GM10266 (cell line): Measurements from ENCODE around the gene ZFTA.
A peak's percentile ranks its signal among the peaks of the same experiment; 100 is the strongest.
"Not testable (repeated sequence)": the region's sequence is repeated elsewhere in the genome, so short reads cannot be mapped to it uniquely, and the experiment has no call there.

ENCODE experiments used
- DNase-seq: peaks from one replicate; pipeline ENCODE4 v3.0.0; 2012; ENCODE audit errors: extremely low spot score
- TF ChIP-seq, protein P1 (sequence below): IDR thresholded peaks from 2 replicates; pipeline ENCODE4 v1.5.1; 2012; ENCODE audit warnings: mild to moderate bottlenecking, low read depth; ENCODE audit not compliant: control insufficient read depth, insufficient read depth; ENCODE audit errors: missing control alignments

ZFTA gene

DNA sequence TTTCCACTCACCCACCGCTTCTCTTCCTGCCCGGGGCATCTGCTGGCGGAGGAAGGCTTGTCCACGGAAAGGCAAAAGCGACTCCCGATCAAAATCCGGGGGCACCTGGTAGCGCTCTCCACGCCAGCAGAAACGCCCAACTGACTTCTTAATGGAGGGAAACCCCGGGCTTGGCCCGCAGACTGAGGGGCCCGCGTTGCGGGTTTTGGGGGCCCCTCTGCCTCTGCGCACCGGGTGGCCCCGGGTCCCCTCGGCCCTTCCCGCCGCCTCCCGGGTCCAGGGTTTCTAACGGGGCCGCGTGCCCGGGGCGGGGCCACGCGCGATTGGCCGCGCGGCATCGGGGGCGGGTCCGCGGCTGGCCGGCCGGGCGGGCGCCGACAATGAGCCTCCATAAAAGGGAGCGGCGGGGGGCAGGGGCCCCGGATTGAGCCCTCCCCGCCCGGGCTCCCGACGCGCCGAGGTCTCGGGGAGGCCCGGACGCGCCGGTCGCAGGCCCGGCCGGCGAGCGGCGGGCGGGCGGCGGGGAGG is 44.5 kb upstream of the ZFTA start, which contains the start of gene SPINDOC:
Gene SPINDOC (plus strand): TSS at position 422 of the 528 bp plus-strand sequence. CDS start 231 bp downstream, outside the sequence.
- TF ChIP-seq, protein P1, sequence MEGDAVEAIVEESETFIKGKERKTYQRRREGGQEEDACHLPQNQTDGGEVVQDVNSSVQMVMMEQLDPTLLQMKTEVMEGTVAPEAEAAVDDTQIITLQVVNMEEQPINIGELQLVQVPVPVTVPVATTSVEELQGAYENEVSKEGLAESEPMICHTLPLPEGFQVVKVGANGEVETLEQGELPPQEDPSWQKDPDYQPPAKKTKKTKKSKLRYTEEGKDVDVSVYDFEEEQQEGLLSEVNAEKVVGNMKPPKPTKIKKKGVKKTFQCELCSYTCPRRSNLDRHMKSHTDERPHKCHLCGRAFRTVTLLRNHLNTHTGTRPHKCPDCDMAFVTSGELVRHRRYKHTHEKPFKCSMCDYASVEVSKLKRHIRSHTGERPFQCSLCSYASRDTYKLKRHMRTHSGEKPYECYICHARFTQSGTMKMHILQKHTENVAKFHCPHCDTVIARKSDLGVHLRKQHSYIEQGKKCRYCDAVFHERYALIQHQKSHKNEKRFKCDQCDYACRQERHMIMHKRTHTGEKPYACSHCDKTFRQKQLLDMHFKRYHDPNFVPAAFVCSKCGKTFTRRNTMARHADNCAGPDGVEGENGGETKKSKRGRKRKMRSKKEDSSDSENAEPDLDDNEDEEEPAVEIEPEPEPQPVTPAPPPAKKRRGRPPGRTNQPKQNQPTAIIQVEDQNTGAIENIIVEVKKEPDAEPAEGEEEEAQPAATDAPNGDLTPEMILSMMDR, result no peak
- peak; percentile 97 for DNase-seq

DNA sequence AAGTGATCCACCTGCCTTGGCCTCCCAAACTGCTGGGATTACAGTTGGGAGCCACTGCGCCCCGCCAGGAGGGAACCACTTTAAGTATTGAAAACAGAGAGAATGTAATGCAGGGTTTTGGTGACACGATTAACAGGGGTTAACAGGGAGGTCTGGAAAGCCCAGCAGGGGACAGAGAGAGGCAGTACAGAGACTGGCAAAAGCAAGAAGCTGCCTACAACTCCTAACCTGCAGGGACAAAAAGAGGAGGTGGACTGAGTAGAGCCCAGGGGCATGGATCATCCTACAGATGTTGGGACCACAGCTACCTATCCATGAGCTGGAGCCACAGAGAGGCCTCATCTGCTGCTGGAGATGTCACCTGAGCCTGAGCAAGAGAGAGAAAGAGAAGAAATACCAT is 42.9 kb upstream of the ZFTA start:
- DNase-seq, result no peak

DNA sequence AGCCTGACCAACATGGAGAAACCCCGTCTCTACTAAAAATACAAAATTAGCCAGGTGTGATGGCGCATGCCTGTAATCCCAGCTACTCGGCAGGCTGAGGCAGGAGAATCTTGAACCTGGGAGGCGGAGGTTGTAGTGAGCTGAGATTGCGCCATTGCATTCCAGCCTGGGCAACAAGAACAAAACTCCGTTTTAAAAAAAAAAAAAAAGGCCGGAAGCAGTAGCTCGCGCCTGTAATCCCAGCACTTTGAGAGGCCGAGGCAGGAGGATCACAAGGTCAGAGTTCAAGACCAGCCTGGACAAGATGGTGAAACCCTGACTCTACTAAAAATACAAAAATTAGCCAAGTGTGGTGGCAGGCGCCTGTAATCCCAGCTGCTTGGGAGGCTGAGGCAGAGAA is 41.8 kb upstream of the ZFTA start:
- DNase-seq, result not testable (repeated sequence)

More for the DNA sequence above, 42.9 kb upstream of the ZFTA start:
- TF ChIP-seq, protein P1, result no peak

DNA sequence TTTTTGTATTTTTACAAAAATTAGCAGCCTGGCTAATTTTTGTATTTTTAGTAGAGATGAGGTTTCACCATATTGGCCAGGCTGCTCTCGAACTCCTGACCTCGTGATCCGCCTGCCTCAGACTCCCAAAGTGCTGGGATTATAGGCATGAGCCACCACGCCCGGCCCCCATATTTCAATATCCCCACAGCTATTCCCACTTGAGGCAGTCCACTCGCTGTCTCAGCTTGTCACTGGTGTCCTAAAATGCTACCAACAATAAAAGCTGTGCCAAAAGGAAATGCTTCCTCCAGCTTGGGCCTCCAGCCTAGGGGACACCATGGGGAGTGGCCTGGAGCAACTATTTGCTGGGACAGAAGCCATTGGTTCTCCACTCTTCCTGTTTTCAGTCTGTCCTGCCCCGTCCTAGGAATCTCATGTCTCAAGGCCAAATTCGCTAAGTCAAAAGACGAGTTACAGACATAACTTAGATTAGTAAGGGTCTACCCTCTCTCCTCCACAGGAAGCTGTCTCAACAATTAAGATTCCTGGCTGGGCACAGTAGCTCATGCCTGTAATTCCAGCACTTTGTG is 37.4 kb upstream of the ZFTA start:
- TF ChIP-seq, protein P1, result no peak
- no peak for DNase-seq

- DNase-seq, result no peak
- TF ChIP-seq, protein P1, result no peak
Observed at GRCh38 chr11:63804259-63804658, 35.7 kb upstream of the ZFTA start.

DNA sequence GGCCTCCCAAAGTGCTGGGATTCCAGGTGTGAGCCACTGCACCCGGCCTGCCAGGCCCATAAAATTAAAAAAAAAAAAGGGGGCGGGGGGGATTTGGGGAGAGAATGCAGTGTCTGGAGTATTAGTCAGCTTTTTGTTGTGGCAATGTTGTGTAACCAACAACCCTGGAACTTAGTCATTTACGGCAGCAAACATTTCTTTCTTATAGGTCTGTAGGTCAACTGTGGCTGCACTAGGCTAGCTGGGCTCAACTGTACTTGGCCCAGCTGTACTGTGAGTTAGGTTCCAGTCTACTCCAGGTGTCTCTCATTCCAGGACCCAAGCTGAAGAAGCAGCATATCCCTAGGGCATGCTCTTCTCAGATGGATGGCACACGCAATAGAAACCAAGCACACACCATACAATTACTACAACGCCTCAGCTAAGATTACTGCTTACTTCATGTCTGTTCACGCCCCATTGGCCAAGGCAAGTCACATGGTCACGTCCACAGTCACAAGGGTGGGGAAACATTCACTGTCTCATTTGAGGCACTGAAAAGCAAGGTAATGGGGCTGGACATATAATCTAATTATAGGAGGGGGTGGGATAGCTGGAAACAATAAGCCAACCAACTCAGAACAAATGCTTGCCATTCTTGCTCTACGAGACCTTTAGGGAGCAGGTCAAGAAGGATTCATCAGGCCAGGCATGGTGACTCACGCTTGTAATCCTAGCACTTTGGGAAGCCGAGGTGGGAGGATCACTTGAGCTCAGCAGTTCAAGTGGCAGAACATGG is 34.3 kb upstream of the ZFTA start:
- no peak for DNase-seq

DNA sequence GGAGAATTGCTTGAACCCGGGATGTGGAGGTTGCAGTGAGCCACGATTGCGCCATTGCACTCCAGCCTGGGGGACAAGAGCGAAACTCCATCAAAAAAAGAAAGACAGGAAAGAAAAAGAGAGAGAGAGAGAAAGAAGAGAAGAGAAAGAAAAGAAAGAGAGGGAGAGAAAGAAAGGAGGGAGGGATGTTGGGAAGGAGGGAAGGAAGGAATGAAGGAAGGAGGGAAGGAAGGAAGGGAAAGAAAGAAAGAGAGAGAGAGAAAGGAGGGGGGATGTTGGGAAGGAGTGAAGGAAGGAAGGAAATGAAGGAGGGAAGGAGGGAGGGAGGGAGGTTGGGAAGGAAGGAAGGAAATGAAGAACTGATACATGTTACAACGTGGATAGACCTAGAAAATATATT is 32.3 kb upstream of the ZFTA start:
- TF ChIP-seq, protein P1, result no peak
- DNase-seq, result no peak

More for the DNA sequence above, 34.3 kb upstream of the ZFTA start:
- TF ChIP-seq, protein P1, result no peak
